ENCODE measurements around the gene HS3ST6. TPM values are rescaled to one million over a fixed set of nuclear protein-coding genes. Genes with fewer than 3 reads are reported as not detected.

The HS3ST6 gene
- total and polyA plus RNA-seq, 2 of the 13 experiments (the other 11 are each of a cell fraction or from before 2014, with no cell fraction given) = not detected

GRCh38 chr16:1940273-1941161 lies 22.3 kb upstream of the HS3ST6 start (continued):
- TF ChIP-seq ARID5B (CRISPR knock-in tag; IDR thresholded peaks at IDR 0.05) (peak; percentile 70), CHCHD3 (CRISPR knock-in tag; IDR thresholded peaks at IDR 0.05) (no peak), E2F5 (CRISPR knock-in tag; conservative IDR thresholded peaks at IDR 0.05) (no peak), MYC (CRISPR knock-in tag; IDR thresholded peaks at IDR 0.05; ENCODE audit: borderline replicate concordance) (peak; percentile 83), ZNF841 (CRISPR knock-in tag; IDR thresholded peaks at IDR 0.05; ENCODE audit: borderline replicate concordance) (no peak), NR2F1 (CRISPR knock-in tag; IDR thresholded peaks at IDR 0.05) (peak in 1 of 2 experiments; percentile 19; a peak in 1 of 4 replicates), DBP (CRISPR knock-in tag; IDR thresholded peaks at IDR 0.05; ENCODE audit: not compliant biosample characterization) (peak; percentile 11), ZFP36 (IDR thresholded peaks at IDR 0.05; ENCODE audit: borderline replicate concordance, low read depth, low read length, partially characterized antibody) (no peak), SRY (CRISPR knock-in tag; IDR thresholded peaks at IDR 0.05) (peak; percentile 36; the same call in 1 of the 2 replicates), ZNF329 (CRISPR knock-in tag; IDR thresholded peaks at IDR 0.05; ENCODE audit: low read depth) (0 out of 2 replicates have a peak, but pooled peaks have one; percentile 16), NFIB (CRISPR knock-in tag; IDR thresholded peaks at IDR 0.05; ENCODE audit: borderline replicate concordance) (no peak), RARA (CRISPR knock-in tag; IDR thresholded peaks at IDR 0.05) (peak; percentile 65; the same call in 1 of the 2 replicates), SOX13 (IDR thresholded peaks at IDR 0.05) (0 out of 2 replicates have a peak, but pooled peaks have one; percentile 11), SOX13 (CRISPR knock-in tag; conservative IDR thresholded peaks at IDR 0.05 in 1 of 2, IDR thresholded peaks at IDR 0.05 in 1 of 2) (peak in 1 of 2 experiments; percentile 64; a peak in 1 of 4 replicates), MTA1 (CRISPR knock-in tag; IDR thresholded peaks at IDR 0.05; ENCODE audit: borderline replicate concordance) (peak; percentile 92), CBX5 (CRISPR knock-in tag; IDR thresholded peaks at IDR 0.05; ENCODE audit: borderline replicate concordance) (peak; percentile 39; the same call in 1 of the 2 replicates), KDM2A (CRISPR knock-in tag; IDR thresholded peaks at IDR 0.05; ENCODE audit: borderline replicate concordance, low read depth) (peak; percentile 42; the same call in 1 of the 2 replicates), IRF9 (CRISPR knock-in tag; IDR thresholded peaks at IDR 0.05; ENCODE audit: borderline replicate concordance) (peak; percentile 59; the same call in 1 of the 2 replicates)
